Thyroid gland (tissue), 4 donors: ENCODE results near the gene MRPL41.

ENCODE experiments used
- CTCF ChIP-seq, 6 experiments: fragments of 200-600 bp in 3 of 6; fragments of 450-650 bp in 3 of 6; sonication (generic) in 3 of 6; IDR thresholded peaks; one replicate each; pipeline ENCODE4 v1.5.1; 2016 to 2019; ENCODE audit warnings: antibody characterized with exemption in 6 of 6, mild to moderate bottlenecking in 2 of 6, inconsistent platforms in 1 of 6, moderate library complexity in 1 of 6
- POLR2A ChIP-seq, 2 donors: fragments of 450-650 bp; IDR thresholded peaks; one replicate each; pipeline ENCODE4 v1.6.1; 2017; ENCODE audit warnings: antibody characterized with exemption in 2 of 2, mild to moderate bottlenecking in 2 of 2, moderate library complexity in 1 of 2

GRCh38 chr9:137578518-137579258 lies 27.0 kb downstream of the MRPL41 start, which contains the start of gene DPH7:
- TF ChIP-seq CTCF (IDR thresholded peaks at IDR 0.05) (peak; percentile 63 to 96 (median 86)), POLR2A (IDR thresholded peaks at IDR 0.05) (peak in 1 of 2 donors; percentile 69)
